Activated T-helper 2 cell treated with anti-CD3 and anti-CD28 coated beads, Interferon-gamma antibody, Interleukin-2, Interleukin-4, amounts not matched to agents 10 μg/mL and 5 μg/mL and 100 μg/mL, durations not matched to agents 14 hours and 24 hours and 36 hours (primary cell): ENCODE results near the gene TRPM5. TPM values are rescaled to one million over a fixed set of nuclear protein-coding genes. Genes with fewer than 3 reads are reported as not detected.

ENCODE experiments used
- DNase-seq: peaks from one replicate; pipeline ENCODE4 v3.0.0; 2021; ENCODE audit warnings: low spot score
- H3K27ac Mint-ChIP-seq: one replicate; pipeline ENCODE4 v1.8.0; 2021; ENCODE audit warnings: mixed read lengths
- H3K27me3 Mint-ChIP-seq: one replicate; pipeline ENCODE4 v1.8.0; 2021; ENCODE audit warnings: low read depth, mixed read lengths
- H3K36me3 Mint-ChIP-seq: one replicate; pipeline ENCODE4 v1.8.0; 2021; ENCODE audit warnings: low read depth, mixed read lengths
- H3K4me1 Mint-ChIP-seq: one replicate; pipeline ENCODE4 v1.8.0; 2021; ENCODE audit warnings: low read depth, mixed read lengths
- H3K4me3 Mint-ChIP-seq: one replicate; pipeline ENCODE4 v1.8.0; 2021; ENCODE audit warnings: low read depth, mild to moderate bottlenecking, moderate library complexity, mixed read lengths
- H3K9me3 Mint-ChIP-seq: one replicate; pipeline ENCODE4 v1.8.0; 2021; ENCODE audit warnings: mixed read lengths
- intact Hi-C: fragments of 100-400 bp; cut with micrococcal nuclease; formaldehyde crosslinking; loops from one replicate; pipeline ENCODE4 v1.15.1; 2023
- total RNA-seq: library from RNA; stranded (reverse); gene quantifications from 2 replicates; pipeline ENCODE4 v1.2.3, GENCODE V29; 2022

The TRPM5 gene
- total RNA-seq, 1 donor from 2014 or later, result not detected

GRCh38 chr11:2475136-2475918 lies 31.0 kb upstream of the TRPM5 start:
- Mint-ChIP-seq H3K36me3 (peaks cover 14% of the 10 kb centered on the region), H3K27me3 (no peaks in the 10 kb centered on the region), H3K4me3 (no peak overlapping the region), H3K9me3 (peaks cover 25% of the 10 kb centered on the region), H3K4me1 (peaks cover under 1% of the 10 kb centered on the region), H3K27ac (no peak overlapping the region)
- DNase-seq, result no peak
- intact Hi-C loops, result no loop called here

GRCh38 chr11:2474059-2474901 lies 30.0 kb upstream of the TRPM5 start:
- Mint-ChIP-seq H3K27ac (no peak overlapping the region), H3K4me1 (no peaks in the 10 kb centered on the region), H3K36me3 (peaks cover 8% of the 10 kb centered on the region), H3K4me3 (no peak overlapping the region), H3K27me3 (peaks cover 7% of the 10 kb centered on the region), H3K9me3 (peaks cover 17% of the 10 kb centered on the region)
- intact Hi-C loops, result no loop called here
- no peak for DNase-seq

GRCh38 chr11:2473361-2474058 lies 29.2 kb upstream of the TRPM5 start:
- intact Hi-C loops, result no loop called here
- peaks cover 10% of the 10 kb centered on the region for H3K9me3 Mint-ChIP-seq
- H3K4me3 Mint-ChIP-seq, result no peak overlapping the region
- no peak for DNase-seq
- peaks cover 2% of the 10 kb centered on the region for H3K4me1 Mint-ChIP-seq
- H3K27me3 Mint-ChIP-seq, result peaks cover 14% of the 10 kb centered on the region
- H3K27ac Mint-ChIP-seq, result no peak overlapping the region
- H3K36me3 Mint-ChIP-seq, result peaks cover 8% of the 10 kb centered on the region

DNA sequence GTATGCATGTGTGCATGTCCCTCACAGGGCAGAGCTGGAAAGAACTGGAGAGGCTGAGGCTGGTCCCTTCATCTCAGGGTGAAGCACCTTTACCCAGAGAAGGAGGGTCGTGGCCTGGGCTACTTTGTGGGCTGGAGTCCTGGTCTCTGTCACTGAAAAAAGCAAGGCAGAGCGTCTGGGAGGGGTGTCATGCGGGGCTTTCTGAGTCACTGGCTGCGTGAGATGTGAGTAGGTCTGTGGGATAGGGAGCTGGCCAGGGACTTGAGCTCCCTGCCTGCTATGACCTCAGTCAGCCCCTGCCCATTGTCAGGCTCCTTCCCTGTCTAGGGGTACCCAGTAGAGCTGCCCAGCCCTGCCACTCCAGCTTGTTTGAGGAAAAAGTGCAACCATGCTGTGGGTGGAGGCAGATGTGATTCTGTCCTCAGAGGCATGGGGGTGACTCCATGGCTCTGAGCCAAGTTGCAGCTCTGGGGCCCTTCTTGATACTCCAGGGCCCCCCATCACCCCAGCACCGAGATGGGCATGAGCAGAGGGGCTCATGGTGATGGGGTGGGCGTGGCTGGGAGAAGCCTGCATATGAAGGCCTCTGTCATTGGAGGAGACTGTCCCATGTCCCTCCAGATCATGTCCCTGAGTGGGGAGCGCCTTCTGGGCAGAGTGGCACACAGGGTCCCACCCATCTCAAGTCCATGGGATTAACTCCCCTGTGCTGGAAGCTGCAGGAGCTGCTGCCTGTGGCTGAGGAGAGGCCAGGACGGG lies 28.3 kb upstream of the TRPM5 start:
- DNase-seq, result no peak
- H3K36me3 Mint-ChIP-seq, result peaks cover under 1% of the 10 kb centered on the region
- no peak overlapping the region for H3K27ac Mint-ChIP-seq
- no peak overlapping the region for H3K4me3 Mint-ChIP-seq
- intact Hi-C loops, result no loop called here
- H3K9me3 Mint-ChIP-seq, result peaks cover under 1% of the 10 kb centered on the region
- peaks cover 14% of the 10 kb centered on the region for H3K27me3 Mint-ChIP-seq
- H3K4me1 Mint-ChIP-seq, result peaks cover 7% of the 10 kb centered on the region

DNA sequence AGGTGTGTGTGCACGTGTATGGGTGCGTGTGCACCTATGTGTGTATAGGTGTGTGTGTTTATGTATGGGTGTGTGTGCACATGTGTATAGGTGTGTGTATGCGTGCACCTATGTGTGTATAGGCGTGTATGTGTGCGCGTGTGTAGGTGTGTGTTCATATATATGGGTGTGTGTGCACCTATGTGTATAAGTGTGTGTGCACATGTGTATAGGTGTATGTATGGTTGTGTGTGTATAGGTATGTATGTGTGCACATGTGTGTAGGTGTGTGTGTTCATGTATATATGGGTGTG lies 27.4 kb upstream of the TRPM5 start:
- H3K27ac Mint-ChIP-seq, result no peak overlapping the region
- peaks cover 14% of the 10 kb centered on the region for H3K27me3 Mint-ChIP-seq
- no peak overlapping the region for H3K4me3 Mint-ChIP-seq
- no peaks in the 10 kb centered on the region for H3K36me3 Mint-ChIP-seq
- no peak for DNase-seq
- intact Hi-C loops, result no loop called here
- H3K9me3 Mint-ChIP-seq, result no peaks in the 10 kb centered on the region
- H3K4me1 Mint-ChIP-seq, result peaks cover 14% of the 10 kb centered on the region

DNA sequence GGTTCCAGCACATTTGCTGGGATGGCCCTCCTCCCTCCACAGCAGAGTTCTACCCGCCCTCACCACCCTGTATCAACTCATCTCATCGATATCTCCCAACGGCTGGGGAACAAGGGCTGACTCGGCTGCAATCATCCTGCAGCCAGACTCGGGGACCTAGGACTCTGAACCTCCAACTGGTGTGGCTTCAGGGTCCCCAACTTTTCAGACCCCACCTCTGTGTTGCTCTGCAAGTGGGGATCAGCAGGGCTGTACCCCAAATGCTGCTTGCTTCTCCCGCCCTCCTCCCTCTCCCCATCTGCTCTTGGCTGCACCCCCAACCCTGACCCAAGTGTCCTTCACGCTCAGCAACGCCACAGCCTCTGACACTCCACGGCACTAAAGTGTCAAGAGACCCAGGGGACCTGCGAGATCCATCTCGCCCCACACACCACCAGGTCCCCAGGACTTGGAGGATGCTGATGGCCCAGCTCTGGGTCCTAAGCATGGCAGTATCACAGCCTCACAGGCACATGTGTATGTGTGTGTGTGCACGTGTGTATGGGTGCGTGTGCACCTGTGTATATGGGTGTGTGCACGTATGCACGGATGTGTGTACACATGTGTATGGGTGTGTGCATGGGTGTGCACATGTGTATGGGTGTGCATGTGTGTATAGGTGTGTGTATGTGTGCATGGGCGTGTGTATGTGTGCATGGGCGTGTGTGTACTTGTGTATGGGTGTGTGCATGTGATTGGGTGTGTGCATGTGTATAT lies 26.9 kb upstream of the TRPM5 start:
- no peaks in the 10 kb centered on the region for H3K36me3 Mint-ChIP-seq
- no peak overlapping the region for H3K4me3 Mint-ChIP-seq
- H3K9me3 Mint-ChIP-seq, result no peaks in the 10 kb centered on the region
- intact Hi-C loops, result no loop called here
- peaks cover 19% of the 10 kb centered on the region for H3K4me1 Mint-ChIP-seq
- H3K27me3 Mint-ChIP-seq, result peaks cover 14% of the 10 kb centered on the region
- DNase-seq, result no peak
- H3K27ac Mint-ChIP-seq, result no peak overlapping the region

DNA sequence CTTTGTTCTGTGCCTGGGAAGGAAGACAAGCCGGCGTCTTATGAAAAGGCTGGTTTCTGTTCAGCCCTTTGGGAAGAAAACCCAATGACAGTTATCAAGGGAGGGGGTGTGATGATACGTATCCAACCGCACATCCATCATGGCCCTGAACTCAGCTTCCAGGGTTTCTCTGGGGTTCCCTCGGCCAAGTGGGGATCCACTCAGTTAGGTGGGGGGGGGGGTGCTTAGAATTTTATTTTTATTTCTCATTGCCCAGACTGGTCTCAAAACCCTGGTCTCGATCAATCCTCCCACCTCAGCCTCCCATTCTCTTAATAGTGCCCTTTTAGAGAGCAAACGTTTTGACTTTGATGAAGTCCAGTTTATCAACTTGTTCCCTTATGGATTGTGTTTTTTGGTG lies 26.2 kb upstream of the TRPM5 start:
- Mint-ChIP-seq H3K27me3 (peaks cover 14% of the 10 kb centered on the region), H3K36me3 (no peaks in the 10 kb centered on the region), H3K27ac (no peak overlapping the region), H3K4me1 (peaks cover 19% of the 10 kb centered on the region), H3K4me3 (no peak overlapping the region), H3K9me3 (no peaks in the 10 kb centered on the region)
- DNase-seq, result no peak
- intact Hi-C loops, result no loop called here

DNA sequence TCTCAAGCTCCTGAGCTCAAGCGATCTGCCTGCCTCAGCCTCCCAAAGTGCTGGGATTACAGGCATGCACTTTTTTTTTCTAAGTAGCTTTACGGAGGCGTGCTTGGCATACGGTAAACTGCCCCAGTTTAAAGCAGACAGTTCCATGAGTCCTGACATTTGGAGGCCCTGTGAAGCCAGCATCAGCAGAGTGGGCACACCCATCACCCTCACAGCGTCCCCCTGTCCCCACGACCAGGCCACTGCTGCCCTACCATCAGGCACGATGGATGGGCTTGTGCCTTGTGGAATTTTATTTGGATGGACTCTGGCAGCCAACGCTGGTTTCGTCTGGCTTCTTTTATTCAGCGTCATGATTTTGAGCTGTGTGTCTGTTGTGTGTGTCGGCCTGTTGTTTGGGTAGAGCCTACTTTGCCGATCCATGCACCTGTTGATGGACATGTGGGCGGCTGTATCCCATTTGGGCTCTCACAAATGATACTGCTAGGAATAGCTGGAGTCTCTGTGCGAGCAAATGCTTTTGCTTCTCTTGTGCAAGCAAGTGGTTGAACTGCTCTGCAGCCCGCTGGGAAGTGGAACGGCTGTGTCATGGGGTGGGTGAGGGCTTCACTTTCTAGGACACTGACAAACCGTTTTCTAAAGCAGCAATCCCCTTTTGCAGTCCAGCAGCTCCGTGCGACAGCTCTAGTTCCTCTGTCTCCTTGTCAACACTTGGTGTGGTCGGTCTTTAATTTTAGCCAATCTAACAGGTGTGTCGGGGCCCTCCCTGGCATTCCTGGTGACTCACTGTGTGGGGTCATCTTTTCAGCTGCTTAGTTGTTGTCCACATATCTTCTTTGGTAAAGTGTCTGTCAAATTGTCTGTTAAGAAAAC lies 24.3 kb upstream of the TRPM5 start:
- intact Hi-C loops, result no loop called here
- H3K27ac Mint-ChIP-seq, result no peak overlapping the region
- no peak overlapping the region for H3K4me3 Mint-ChIP-seq
- peaks cover 14% of the 10 kb centered on the region for H3K27me3 Mint-ChIP-seq
- peaks cover 19% of the 10 kb centered on the region for H3K4me1 Mint-ChIP-seq
- H3K9me3 Mint-ChIP-seq, result no peaks in the 10 kb centered on the region
- no peak for DNase-seq
- no peaks in the 10 kb centered on the region for H3K36me3 Mint-ChIP-seq

DNA sequence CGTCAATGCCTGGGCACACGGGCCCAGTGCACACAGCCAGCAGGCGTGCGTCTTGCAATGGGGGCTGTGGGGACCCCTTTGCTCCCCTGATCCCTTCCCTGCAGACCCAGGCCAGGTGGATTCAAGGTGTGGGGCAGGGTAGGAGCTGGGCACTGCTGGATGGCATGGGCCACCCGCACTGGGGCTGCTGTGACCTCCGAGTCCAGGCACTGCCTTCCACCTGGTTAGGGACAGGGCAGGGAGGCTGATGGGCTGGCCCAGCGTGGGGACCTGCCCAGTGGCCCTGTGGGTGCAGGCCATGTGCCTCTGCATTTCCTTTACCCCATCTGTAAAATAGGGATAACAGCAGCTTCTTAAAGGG lies 23.4 kb upstream of the TRPM5 start:
- Mint-ChIP-seq H3K9me3 (no peaks in the 10 kb centered on the region), H3K27me3 (peaks cover 14% of the 10 kb centered on the region), H3K4me1 (peaks cover 19% of the 10 kb centered on the region), H3K4me3 (no peak overlapping the region), H3K36me3 (no peaks in the 10 kb centered on the region), H3K27ac (no peak overlapping the region)
- intact Hi-C loops, result loop anchor here (2.0 kb wide), 1 partner anchor 13 kb away; no protein-coding TSS in a partner anchor
- no peak for DNase-seq

- intact Hi-C loops, result loop anchor here (2.0 kb wide), 1 partner anchor 14 kb away; no protein-coding TSS in a partner anchor
- Mint-ChIP-seq H3K4me1 (peaks cover 19% of the 10 kb centered on the region), H3K4me3 (no peak overlapping the region), H3K9me3 (no peaks in the 10 kb centered on the region), H3K27me3 (peaks cover 14% of the 10 kb centered on the region), H3K27ac (no peak overlapping the region), H3K36me3 (no peaks in the 10 kb centered on the region)
- DNase-seq, result peak; percentile 70
These were observed 22.8 kb upstream of the TRPM5 start for GRCh38 chr11:2466869-2467694.
